D721Med (cell line): ENCODE measurements around the gene MIPOL1.

Experiments
- DNase-seq: peaks from one replicate; pipeline ENCODE4 v3.0.0; 2011; ENCODE audit warnings: low spot score; ENCODE audit not compliant: insufficient read length
- FAIRE-seq: peaks from 2 replicates; lab custom pipeline; 2011; peaks lifted over from hg19 to GRCh38; lab: Jason Lieb, UNC
- TF ChIP-seq, protein P1 (sequence below): IDR thresholded peaks from 2 replicates; pipeline ENCODE4 v1.5.1; 2012; ENCODE audit warnings: mild to moderate bottlenecking, control low read depth; ENCODE audit not compliant: insufficient read depth; ENCODE audit errors: missing control alignments

The MIPOL1 gene

GRCh38 chr14:37585971-37586796 lies 388.4 kb downstream of the MIPOL1 start:
- FAIRE-seq, result no peak
- DNase-seq, result no peak
- TF ChIP-seq, protein P1, sequence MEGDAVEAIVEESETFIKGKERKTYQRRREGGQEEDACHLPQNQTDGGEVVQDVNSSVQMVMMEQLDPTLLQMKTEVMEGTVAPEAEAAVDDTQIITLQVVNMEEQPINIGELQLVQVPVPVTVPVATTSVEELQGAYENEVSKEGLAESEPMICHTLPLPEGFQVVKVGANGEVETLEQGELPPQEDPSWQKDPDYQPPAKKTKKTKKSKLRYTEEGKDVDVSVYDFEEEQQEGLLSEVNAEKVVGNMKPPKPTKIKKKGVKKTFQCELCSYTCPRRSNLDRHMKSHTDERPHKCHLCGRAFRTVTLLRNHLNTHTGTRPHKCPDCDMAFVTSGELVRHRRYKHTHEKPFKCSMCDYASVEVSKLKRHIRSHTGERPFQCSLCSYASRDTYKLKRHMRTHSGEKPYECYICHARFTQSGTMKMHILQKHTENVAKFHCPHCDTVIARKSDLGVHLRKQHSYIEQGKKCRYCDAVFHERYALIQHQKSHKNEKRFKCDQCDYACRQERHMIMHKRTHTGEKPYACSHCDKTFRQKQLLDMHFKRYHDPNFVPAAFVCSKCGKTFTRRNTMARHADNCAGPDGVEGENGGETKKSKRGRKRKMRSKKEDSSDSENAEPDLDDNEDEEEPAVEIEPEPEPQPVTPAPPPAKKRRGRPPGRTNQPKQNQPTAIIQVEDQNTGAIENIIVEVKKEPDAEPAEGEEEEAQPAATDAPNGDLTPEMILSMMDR, result no peak

DNA sequence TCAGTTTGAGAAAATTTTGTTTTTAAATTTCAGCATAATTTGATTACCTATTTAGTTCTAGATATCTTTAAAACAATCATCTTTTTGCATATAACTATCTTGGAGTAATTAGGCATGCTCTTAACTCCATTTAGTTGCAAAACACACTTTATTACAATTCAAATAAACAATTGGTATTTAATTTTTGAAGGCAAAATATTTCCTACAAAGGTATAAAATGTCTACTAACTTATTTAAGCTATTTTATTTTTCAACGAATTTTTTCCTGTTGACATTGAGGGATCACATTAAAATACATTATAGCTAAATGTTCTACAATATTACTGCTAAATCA lies 389.0 kb downstream of the MIPOL1 start:
- TF ChIP-seq, protein P1, result no peak
- no peak for DNase-seq
- FAIRE-seq, result no peak

DNA sequence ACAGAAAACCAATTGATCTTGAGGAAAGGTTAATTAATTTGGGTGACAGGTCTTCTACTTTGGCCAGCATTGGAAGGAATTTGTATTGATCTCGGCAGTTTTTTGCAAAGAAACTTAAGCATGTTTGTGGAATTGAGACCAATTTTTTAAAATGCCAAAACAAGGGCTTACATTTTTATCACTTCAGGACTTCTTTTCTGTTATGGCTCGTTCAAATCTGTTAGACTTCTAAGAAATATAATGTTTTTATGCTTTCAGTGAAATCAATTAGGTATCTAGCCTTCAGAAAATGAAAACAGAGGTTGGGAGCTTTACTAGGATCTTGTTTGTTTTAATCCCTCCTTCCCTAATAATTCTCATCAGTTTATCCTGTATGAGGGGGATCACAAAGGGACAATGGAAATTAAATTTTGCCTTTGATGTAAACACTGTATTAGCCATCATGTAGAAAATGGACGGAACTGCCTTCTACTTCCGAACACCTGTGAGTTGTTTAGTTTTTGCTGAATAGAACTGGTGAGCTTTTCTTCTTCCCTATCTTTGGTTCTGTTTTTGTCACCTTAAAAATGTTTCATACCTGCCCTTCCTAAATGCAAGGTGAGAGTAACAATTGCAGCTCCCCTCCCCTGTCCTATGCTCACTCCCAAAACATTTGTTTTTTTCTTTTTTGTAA lies 389.5 kb downstream of the MIPOL1 start:
- FAIRE-seq, result no peak
- no peak for DNase-seq
- TF ChIP-seq, protein P1, result no peak

- DNase-seq (no peak), FAIRE-seq (no peak)
- TF ChIP-seq, protein P1, result no peak
Measured at GRCh38 chr14:37587881-37588666, 390.3 kb downstream of the MIPOL1 start.

DNA sequence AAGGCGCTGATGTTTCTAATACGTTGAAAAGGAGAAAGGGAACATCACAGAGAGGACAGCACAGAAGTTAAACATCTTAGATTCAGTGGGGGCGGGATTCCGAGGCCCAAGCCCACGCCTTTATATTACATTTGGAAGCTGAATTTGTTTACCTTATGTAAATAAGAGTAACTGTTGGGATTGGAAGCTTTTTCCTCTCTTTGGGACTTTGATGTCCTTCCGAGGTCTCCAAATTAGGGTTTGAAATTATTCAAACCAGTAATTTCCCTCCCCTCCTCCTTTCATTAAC lies 390.9 kb downstream of the MIPOL1 start:
- TF ChIP-seq, protein P1, result no peak

DNA sequence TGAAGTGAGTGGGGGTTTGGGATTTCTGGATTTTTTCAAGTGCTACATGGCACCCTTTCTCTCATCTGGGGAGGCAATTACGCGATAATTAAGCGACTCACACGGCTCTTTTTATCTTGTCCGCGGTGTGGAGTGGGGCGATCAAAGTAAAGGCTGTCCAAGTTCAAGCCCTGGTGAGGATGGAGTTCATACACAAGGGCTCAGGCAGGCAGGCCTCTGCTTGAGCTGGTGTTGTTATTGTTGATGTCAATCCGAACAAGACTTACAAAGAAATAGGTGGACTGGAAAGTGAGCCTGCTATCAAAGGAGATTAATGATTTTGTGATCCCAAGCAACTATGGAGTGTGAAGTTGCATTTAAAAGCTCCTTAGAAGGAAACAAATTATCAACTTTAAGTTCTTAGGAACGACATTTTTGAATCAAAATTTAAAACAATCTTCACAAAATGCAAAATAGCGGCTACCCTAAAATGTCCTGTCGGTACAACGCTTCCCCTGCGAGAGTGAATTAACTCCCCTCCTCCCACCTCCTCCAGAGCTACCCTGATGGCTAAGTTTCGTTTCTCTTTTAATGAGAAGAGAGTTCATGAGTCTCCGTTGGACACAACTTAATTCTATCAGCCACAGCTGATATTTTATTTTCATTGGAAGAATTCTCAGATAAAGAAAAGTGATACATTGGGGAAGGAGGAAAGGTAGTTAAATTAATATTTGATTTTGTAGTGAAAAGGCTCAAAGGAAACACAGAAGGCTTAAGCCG lies 391.4 kb downstream of the MIPOL1 start:
- no peak for FAIRE-seq
- TF ChIP-seq, protein P1, result no peak
- no peak for DNase-seq

More for the DNA sequence above, 390.9 kb downstream of the MIPOL1 start:
- FAIRE-seq (no peak), DNase-seq (no peak)
